ENCODE data around the gene PEX7.

DNA sequence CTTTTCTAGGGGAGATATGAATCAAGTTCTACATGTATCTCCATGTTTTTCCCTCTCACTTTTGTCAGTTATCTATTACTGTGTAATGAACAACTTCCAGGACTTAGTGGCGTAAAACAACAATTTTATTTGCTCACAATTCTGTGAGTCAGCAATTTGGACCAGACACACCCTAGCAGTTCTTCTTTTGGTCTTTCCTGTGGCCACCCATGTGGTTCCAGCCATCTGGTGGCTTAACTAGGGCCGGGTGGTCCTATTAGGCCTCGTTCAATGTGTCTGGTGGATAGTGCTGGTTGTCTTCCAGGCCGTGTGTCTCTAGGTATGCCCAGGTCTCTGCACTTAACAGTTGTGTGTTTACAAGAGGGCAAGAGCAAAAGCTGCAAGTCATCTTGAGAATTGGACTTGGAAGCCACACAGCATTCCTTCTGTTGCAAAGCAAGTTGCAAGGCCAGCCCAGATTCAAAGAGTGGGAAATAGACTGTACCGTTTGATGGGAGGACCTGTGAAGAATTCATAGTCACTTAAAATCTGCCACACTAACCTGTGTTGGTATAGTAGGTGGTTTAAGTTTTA is 78.9 kb downstream of the PEX7 start:
- TF ChIP-seq, protein P1, sequence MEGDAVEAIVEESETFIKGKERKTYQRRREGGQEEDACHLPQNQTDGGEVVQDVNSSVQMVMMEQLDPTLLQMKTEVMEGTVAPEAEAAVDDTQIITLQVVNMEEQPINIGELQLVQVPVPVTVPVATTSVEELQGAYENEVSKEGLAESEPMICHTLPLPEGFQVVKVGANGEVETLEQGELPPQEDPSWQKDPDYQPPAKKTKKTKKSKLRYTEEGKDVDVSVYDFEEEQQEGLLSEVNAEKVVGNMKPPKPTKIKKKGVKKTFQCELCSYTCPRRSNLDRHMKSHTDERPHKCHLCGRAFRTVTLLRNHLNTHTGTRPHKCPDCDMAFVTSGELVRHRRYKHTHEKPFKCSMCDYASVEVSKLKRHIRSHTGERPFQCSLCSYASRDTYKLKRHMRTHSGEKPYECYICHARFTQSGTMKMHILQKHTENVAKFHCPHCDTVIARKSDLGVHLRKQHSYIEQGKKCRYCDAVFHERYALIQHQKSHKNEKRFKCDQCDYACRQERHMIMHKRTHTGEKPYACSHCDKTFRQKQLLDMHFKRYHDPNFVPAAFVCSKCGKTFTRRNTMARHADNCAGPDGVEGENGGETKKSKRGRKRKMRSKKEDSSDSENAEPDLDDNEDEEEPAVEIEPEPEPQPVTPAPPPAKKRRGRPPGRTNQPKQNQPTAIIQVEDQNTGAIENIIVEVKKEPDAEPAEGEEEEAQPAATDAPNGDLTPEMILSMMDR (IDR thresholded peaks at IDR 0.05), result no peak
- no peak for TF ChIP-seq ZFX (IDR thresholded peaks at IDR 0.05; ENCODE audit: borderline replicate concordance)
